Measurements from ENCODE around the gene ZFHX2.

ZFHX2 gene

GRCh38 chr14:23561873-23562821, 10.6 kb upstream of the ZFHX2 start:
- peak overlapping the region; percentile 23 for H3K27ac ChIP-seq
- TF ChIP-seq CTCF (IDR thresholded peaks at IDR 0.05) = no peak
- TF ChIP-seq ZFX (IDR thresholded peaks at IDR 0.05; ENCODE audit: borderline replicate concordance) = no peak

GRCh38 chr14:23561259-23561658, 9.7 kb upstream of the ZFHX2 start:
- TF ChIP-seq ZFX (IDR thresholded peaks at IDR 0.05; ENCODE audit: borderline replicate concordance) (no peak), CTCF (IDR thresholded peaks at IDR 0.05) (no peak)

GRCh38 chr14:23559926-23560520, 8.5 kb upstream of the ZFHX2 start:
- no peak overlapping the region for H3K27ac ChIP-seq
- TF ChIP-seq ZFX (IDR thresholded peaks at IDR 0.05; ENCODE audit: borderline replicate concordance) (no peak), CTCF (IDR thresholded peaks at IDR 0.05) (no peak)

More at GRCh38 chr14:23561259-23561658, 9.7 kb upstream of the ZFHX2 start:
- peak overlapping the region; percentile 23; the same call in 1 of the 2 replicates for H3K27ac ChIP-seq

GRCh38 chr14:23559010-23559925, 7.7 kb upstream of the ZFHX2 start:
- TF ChIP-seq CTCF (IDR thresholded peaks at IDR 0.05) (peak; percentile 95), ZFX (IDR thresholded peaks at IDR 0.05; ENCODE audit: borderline replicate concordance) (no peak)
- H3K27ac ChIP-seq = 0 out of 2 replicates have a peak overlapping the region, but pooled peaks have one; percentile 88

GRCh38 chr14:23558346-23559009, 6.9 kb upstream of the ZFHX2 start:
- no peak for TF ChIP-seq CTCF (IDR thresholded peaks at IDR 0.05)
- no peak for TF ChIP-seq ZFX (IDR thresholded peaks at IDR 0.05; ENCODE audit: borderline replicate concordance)

GRCh38 chr14:23557946-23558345, 6.4 kb upstream of the ZFHX2 start:
- peak overlapping the region; percentile 88 for H3K27ac ChIP-seq
- TF ChIP-seq ZFX (IDR thresholded peaks at IDR 0.05; ENCODE audit: borderline replicate concordance) (no peak), CTCF (IDR thresholded peaks at IDR 0.05) (no peak)

More at GRCh38 chr14:23558346-23559009, 6.9 kb upstream of the ZFHX2 start:
- peak overlapping the region; percentile 88; the same call in 1 of the 2 replicates for H3K27ac ChIP-seq
